Measurements from ENCODE around the gene CELF3.

DNA sequence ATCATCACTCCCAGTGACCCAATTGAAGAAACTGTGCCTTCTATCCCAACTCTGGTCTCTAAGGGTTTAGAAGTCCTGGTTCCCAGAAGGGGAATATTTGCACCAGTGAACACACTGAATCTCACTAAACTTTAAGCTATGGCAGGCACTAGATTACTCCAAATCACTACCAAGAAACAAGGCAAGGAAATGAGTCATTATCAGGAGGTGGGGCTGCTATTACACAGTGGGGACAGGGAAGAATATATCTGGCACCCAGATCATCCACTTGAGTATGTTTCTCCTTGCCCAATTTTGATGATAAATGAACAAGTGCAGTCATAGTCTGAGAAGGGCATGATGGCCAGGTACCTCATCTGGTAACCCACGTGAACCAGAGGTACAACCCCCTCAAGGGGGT, 39.7 kb upstream of the CELF3 start:
- TF ChIP-seq, protein P1, sequence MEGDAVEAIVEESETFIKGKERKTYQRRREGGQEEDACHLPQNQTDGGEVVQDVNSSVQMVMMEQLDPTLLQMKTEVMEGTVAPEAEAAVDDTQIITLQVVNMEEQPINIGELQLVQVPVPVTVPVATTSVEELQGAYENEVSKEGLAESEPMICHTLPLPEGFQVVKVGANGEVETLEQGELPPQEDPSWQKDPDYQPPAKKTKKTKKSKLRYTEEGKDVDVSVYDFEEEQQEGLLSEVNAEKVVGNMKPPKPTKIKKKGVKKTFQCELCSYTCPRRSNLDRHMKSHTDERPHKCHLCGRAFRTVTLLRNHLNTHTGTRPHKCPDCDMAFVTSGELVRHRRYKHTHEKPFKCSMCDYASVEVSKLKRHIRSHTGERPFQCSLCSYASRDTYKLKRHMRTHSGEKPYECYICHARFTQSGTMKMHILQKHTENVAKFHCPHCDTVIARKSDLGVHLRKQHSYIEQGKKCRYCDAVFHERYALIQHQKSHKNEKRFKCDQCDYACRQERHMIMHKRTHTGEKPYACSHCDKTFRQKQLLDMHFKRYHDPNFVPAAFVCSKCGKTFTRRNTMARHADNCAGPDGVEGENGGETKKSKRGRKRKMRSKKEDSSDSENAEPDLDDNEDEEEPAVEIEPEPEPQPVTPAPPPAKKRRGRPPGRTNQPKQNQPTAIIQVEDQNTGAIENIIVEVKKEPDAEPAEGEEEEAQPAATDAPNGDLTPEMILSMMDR (IDR thresholded peaks at IDR 0.05; ENCODE audit: insufficient read depth, low read length) = no peak
- no peak for TF ChIP-seq POLR2AphosphoS5 (IDR thresholded peaks at IDR 0.05; ENCODE audit: low read depth)

Data from HL-60 (cell line).